Panc1 (cell line): ENCODE data around the gene NMT1.

ENCODE experiments used
- TF ChIP-seq, protein P1 (sequence below): fragments of 450-650 bp; IDR thresholded peaks from 2 replicates; pipeline ENCODE4 v1.5.1; 2017; ENCODE audit warnings: mild to moderate bottlenecking
- TF ChIP-seq, protein P2 (sequence below), 2 experiments: IDR thresholded peaks; 2 replicates each; pipeline ENCODE4 v1.6.1; 2011 to 2012; ENCODE audit warnings: low read depth in 2 of 2, control low read depth in 1 of 2, low read length in 1 of 2, mild to moderate bottlenecking in 1 of 2, moderate library complexity in 1 of 2; ENCODE audit not compliant: insufficient read depth in 1 of 2

DNA sequence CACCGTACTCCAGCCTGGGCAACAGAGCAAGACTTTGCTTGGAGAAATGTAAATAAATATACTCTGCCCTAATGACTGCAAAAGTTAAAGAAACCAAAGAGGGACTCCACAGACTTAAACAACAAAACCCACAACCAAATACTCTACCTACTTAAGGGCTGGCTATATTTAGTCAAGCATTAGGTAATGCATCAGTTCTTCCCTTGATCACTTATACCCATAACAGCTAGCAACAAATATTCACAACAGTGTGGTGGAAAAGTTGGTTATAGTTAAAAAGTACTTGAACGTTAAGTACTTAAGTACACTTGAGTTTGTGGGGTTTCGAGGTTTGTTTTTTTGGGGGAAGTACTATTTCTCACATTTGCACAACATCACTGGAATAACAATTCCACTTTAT lies 95.1 kb downstream of the NMT1 start:
- TF ChIP-seq, protein P1, sequence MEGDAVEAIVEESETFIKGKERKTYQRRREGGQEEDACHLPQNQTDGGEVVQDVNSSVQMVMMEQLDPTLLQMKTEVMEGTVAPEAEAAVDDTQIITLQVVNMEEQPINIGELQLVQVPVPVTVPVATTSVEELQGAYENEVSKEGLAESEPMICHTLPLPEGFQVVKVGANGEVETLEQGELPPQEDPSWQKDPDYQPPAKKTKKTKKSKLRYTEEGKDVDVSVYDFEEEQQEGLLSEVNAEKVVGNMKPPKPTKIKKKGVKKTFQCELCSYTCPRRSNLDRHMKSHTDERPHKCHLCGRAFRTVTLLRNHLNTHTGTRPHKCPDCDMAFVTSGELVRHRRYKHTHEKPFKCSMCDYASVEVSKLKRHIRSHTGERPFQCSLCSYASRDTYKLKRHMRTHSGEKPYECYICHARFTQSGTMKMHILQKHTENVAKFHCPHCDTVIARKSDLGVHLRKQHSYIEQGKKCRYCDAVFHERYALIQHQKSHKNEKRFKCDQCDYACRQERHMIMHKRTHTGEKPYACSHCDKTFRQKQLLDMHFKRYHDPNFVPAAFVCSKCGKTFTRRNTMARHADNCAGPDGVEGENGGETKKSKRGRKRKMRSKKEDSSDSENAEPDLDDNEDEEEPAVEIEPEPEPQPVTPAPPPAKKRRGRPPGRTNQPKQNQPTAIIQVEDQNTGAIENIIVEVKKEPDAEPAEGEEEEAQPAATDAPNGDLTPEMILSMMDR = no peak
- TF ChIP-seq, protein P2, sequence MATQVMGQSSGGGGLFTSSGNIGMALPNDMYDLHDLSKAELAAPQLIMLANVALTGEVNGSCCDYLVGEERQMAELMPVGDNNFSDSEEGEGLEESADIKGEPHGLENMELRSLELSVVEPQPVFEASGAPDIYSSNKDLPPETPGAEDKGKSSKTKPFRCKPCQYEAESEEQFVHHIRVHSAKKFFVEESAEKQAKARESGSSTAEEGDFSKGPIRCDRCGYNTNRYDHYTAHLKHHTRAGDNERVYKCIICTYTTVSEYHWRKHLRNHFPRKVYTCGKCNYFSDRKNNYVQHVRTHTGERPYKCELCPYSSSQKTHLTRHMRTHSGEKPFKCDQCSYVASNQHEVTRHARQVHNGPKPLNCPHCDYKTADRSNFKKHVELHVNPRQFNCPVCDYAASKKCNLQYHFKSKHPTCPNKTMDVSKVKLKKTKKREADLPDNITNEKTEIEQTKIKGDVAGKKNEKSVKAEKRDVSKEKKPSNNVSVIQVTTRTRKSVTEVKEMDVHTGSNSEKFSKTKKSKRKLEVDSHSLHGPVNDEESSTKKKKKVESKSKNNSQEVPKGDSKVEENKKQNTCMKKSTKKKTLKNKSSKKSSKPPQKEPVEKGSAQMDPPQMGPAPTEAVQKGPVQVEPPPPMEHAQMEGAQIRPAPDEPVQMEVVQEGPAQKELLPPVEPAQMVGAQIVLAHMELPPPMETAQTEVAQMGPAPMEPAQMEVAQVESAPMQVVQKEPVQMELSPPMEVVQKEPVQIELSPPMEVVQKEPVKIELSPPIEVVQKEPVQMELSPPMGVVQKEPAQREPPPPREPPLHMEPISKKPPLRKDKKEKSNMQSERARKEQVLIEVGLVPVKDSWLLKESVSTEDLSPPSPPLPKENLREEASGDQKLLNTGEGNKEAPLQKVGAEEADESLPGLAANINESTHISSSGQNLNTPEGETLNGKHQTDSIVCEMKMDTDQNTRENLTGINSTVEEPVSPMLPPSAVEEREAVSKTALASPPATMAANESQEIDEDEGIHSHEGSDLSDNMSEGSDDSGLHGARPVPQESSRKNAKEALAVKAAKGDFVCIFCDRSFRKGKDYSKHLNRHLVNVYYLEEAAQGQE (IDR thresholded peaks at IDR 0.05; ENCODE audit: insufficient read depth in 1 of 2, low read depth in 2 of 2, low read length in 1 of 2) = no peak
